PC-3 (cell line): ENCODE results near the gene FSD1. TPM values are rescaled to one million over a fixed set of nuclear protein-coding genes. Genes with fewer than 3 reads are reported as not detected.

Experiments used
- ATAC-seq: fragments of 200-7000 bp; cut with Tn5 transposase; 2 replicates; pipeline ENCODE4 v1.9.1; 2020; ENCODE audit warnings: mild to moderate bottlenecking, moderate library complexity
- BruUV-seq: library from RNA; stranded (reverse); fragments of 400-500 nt; replicated peaks from 2 replicates; lab custom pipeline; 2021; lab: Mats Ljungman, UMichigan
- CTCF ChIA-PET: fragments of 300-600 bp; sonication (Branson Sonifier 250); formaldehyde crosslinking; loops from one replicate; lab custom pipeline; 2022; ENCODE audit warnings: antibody characterized with exemption; lab: Charles Lee
- POLR2A ChIA-PET: fragments of 300-600 bp; sonication (Branson Sonifier 250); formaldehyde crosslinking; loops from one replicate; lab custom pipeline; 2022; ENCODE audit warnings: antibody characterized with exemption; ENCODE audit not compliant: unreplicated experiment; lab: Charles Lee
- DNase-seq: peaks from one replicate; pipeline ENCODE4 v3.0.0-alpha.2; 2015
- H2AFZ ChIP-seq: fragments of 300-600 bp; sonication (generic); 2 replicates; pipeline ENCODE4 v1.6.0; 2016; ENCODE audit warnings: antibody characterized with exemption, low read length
- H3F3A ChIP-seq: fragments of 300-600 bp; sonication (generic); one replicate; pipeline ENCODE4 v1.6.0; 2017; ENCODE audit warnings: antibody characterized with exemption, low read length, control low read depth, mild to moderate bottlenecking; ENCODE audit not compliant: unreplicated experiment
- H3K27ac ChIP-seq: fragments of 300-600 bp; sonication (generic); 2 replicates; pipeline ENCODE4 v1.5.1; 2016; ENCODE audit warnings: mild to moderate bottlenecking, low read length
- H3K27me3 ChIP-seq: fragments of 300-600 bp; sonication (generic); 2 replicates; pipeline ENCODE4 v1.6.1; 2016; ENCODE audit warnings: low read length, mixed read lengths
- H3K36me3 ChIP-seq: fragments of 300-600 bp; sonication (generic); 2 replicates; pipeline ENCODE4 v1.6.1; 2016; ENCODE audit warnings: low read depth, mixed run types, low read length, mixed read lengths
- H3K4me1 ChIP-seq: fragments of 300-600 bp; sonication (generic); 2 replicates; pipeline ENCODE4 v1.5.1; 2016; ENCODE audit warnings: low read length; ENCODE audit not compliant: insufficient read depth
- H3K4me2 ChIP-seq: fragments of 300-600 bp; sonication (generic); 2 replicates; pipeline ENCODE4 v1.6.0; 2016; ENCODE audit warnings: low read length
- H3K4me3 ChIP-seq: fragments of 300-600 bp; sonication (generic); 2 replicates; pipeline ENCODE4 v1.5.1; 2016; ENCODE audit warnings: mild to moderate bottlenecking, low read length, mixed read lengths
- H3K79me2 ChIP-seq: fragments of 300-600 bp; sonication (generic); 2 replicates; pipeline ENCODE4 v1.6.1; 2017; ENCODE audit warnings: low read length, mixed read lengths
- H3K9ac ChIP-seq: fragments of 300-600 bp; sonication (generic); 2 replicates; pipeline ENCODE4 v1.6.0; 2016; ENCODE audit warnings: mild to moderate bottlenecking, low read length
- H3K9me2 ChIP-seq: fragments of 300-600 bp; sonication (generic); replicated peaks from 2 replicates; pipeline ENCODE4 v1.6.1; 2016; ENCODE audit warnings: mixed run types, low read length, mixed read lengths
- H3K9me3 ChIP-seq: fragments of 300-600 bp; sonication (generic); 2 replicates; pipeline ENCODE4 v1.6.1; 2016; ENCODE audit warnings: low read length, mixed read lengths
- H4K20me1 ChIP-seq: fragments of 300-600 bp; sonication (generic); 2 replicates; pipeline ENCODE4 v1.6.1; 2016; ENCODE audit warnings: low read length, mixed read lengths
- CTCF ChIP-seq: fragments of 300-600 bp; sonication (generic); conservative IDR thresholded peaks from 2 replicates; pipeline ENCODE4 v1.5.1; 2017; ENCODE audit warnings: antibody characterized with exemption, low read depth, mild to moderate bottlenecking, low read length
- EZH2 ChIP-seq: fragments of 300-600 bp; sonication (generic); IDR thresholded peaks from one replicate; pipeline ENCODE4 v1.6.1; 2017; ENCODE audit warnings: antibody characterized with exemption, mild to moderate bottlenecking, low read length; ENCODE audit not compliant: unreplicated experiment
- EZH2phosphoT487 ChIP-seq: fragments of 300-600 bp; sonication (generic); IDR thresholded peaks from 2 replicates; pipeline ENCODE4 v1.6.1; 2018; ENCODE audit warnings: mild to moderate bottlenecking, antibody characterized with exemption, low read length, borderline replicate concordance
- intact Hi-C: fragments of 100-400 bp; cut with micrococcal nuclease; formaldehyde crosslinking; loops from 2 replicates; pipeline ENCODE4 v1.9.0; 2023
- total RNA-seq: library from RNA; depleted of rRNA; stranded (reverse); fragments of >200 nt; gene quantifications from 2 replicates; pipeline ENCODE4 v1.2.3, GENCODE V29; 2014

FSD1 gene
- total RNA-seq, 1 experiment from 2014 or later = 8.7 TPM

- Histone ChIP-seq H3K9me2 (no peaks in the 10 kb centered on the region), H3K9me3 (no peaks in the 10 kb centered on the region), H3F3A (no peaks in the 10 kb centered on the region), H3K36me3 (no peaks in the 10 kb centered on the region), H3K27me3 (no peaks in the 10 kb centered on the region), H3K4me2 (no peak overlapping the region), H3K9ac (no peak overlapping the region), H4K20me1 (no peaks in the 10 kb centered on the region), H3K79me2 (no peaks in the 10 kb centered on the region), H2AFZ (no peak overlapping the region), H3K4me3 (no peak overlapping the region), H3K27ac (no peak overlapping the region), H3K4me1 (no peaks in the 10 kb centered on the region)
- DNase-seq (no peak), ATAC-seq (no peak)
- ChIA-PET POLR2A (no interaction called here), CTCF (no interaction called here)
- intact Hi-C loops = no loop called here
- no peak for TF ChIP-seq EZH2
- no TSS peak for BruUV-seq
Observed at GRCh38 chr19:4294389-4294788, 10.0 kb upstream of the FSD1 start.

GRCh38 chr19:4295972-4296771 is 8.2 kb upstream of the FSD1 start:
- ChIA-PET CTCF (no interaction called here), POLR2A (no interaction called here)
- H3K9ac ChIP-seq = no peak overlapping the region
- H2AFZ ChIP-seq = no peak overlapping the region
- H3K4me1 ChIP-seq = no peaks in the 10 kb centered on the region
- no peaks in the 10 kb centered on the region for H4K20me1 ChIP-seq
- H3K27me3 ChIP-seq = no peaks in the 10 kb centered on the region
- no TSS peak for BruUV-seq
- no peak for TF ChIP-seq EZH2phosphoT487
- H3F3A ChIP-seq = no peaks in the 10 kb centered on the region
- no peaks in the 10 kb centered on the region for H3K9me2 ChIP-seq
- no peaks in the 10 kb centered on the region for H3K79me2 ChIP-seq
- no peaks in the 10 kb centered on the region for H3K36me3 ChIP-seq
- no peak for ATAC-seq
- no peaks in the 10 kb centered on the region for H3K9me3 ChIP-seq
- intact Hi-C loops = no loop called here
- no peak overlapping the region for H3K27ac ChIP-seq
- no peak for DNase-seq
- no peak overlapping the region for H3K4me3 ChIP-seq
- no peak overlapping the region for H3K4me2 ChIP-seq

GRCh38 chr19:4297901-4298809 is 6.2 kb upstream of the FSD1 start:
- ChIA-PET POLR2A (no interaction called here), CTCF (no interaction called here)

More at GRCh38 chr19:4297901-4298809, 6.2 kb upstream of the FSD1 start:
- H3F3A ChIP-seq = no peaks in the 10 kb centered on the region
- no peak overlapping the region for H2AFZ ChIP-seq
- intact Hi-C loops = no loop called here
- no peaks in the 10 kb centered on the region for H3K36me3 ChIP-seq
- no peak for TF ChIP-seq EZH2
- no peak for TF ChIP-seq CTCF
- TF ChIP-seq EZH2phosphoT487 = no peak
- ATAC-seq (no peak), DNase-seq (no peak)
- H3K9me2 ChIP-seq = no peaks in the 10 kb centered on the region
- no peaks in the 10 kb centered on the region for H3K27me3 ChIP-seq
- no peak overlapping the region for H3K9ac ChIP-seq
- BruUV-seq = no TSS peak
- H3K9me3 ChIP-seq = no peaks in the 10 kb centered on the region
- H3K79me2 ChIP-seq = no peaks in the 10 kb centered on the region
- no peaks in the 10 kb centered on the region for H3K4me1 ChIP-seq
- H4K20me1 ChIP-seq = no peaks in the 10 kb centered on the region
- H3K4me3 ChIP-seq = no peak overlapping the region
- no peak overlapping the region for H3K27ac ChIP-seq
- no peak overlapping the region for H3K4me2 ChIP-seq
